IPS DF 19.7 (cell line): ENCODE measurements around the gene TCF3.
A peak's percentile ranks its signal among the peaks of the same experiment; 100 is the strongest.
"Not testable (repeated sequence)": the region's sequence is repeated elsewhere in the genome, so short reads cannot be mapped to it uniquely, and the experiment has no call there.

Experiments
- DNase-seq: peaks from one replicate; pipeline ENCODE4 v3.0.0-alpha.2; 2013; ENCODE audit warnings: low read depth, low spot score

TCF3 gene

GRCh38 chr19:1652471-1653299 lies at the start of gene TCF3:
Gene TCF3 (minus strand): TSS chr19:1652615. CDS start chr19:1650248, 2,367 bp downstream.
- DNase-seq, result peak; percentile 83

GRCh38 chr19:1700733-1701663 lies 48.6 kb upstream of the TCF3 start:
- no peak for DNase-seq

GRCh38 chr19:1699998-1700732 lies 47.8 kb upstream of the TCF3 start:
- no peak for DNase-seq

- no peak for DNase-seq
Measured at GRCh38 chr19:1699386-1699785, 47.0 kb upstream of the TCF3 start.

GRCh38 chr19:1698636-1699035 lies 46.2 kb upstream of the TCF3 start:
- no peak for DNase-seq

- not testable (repeated sequence) for DNase-seq
Measured at GRCh38 chr19:1695481-1695880, 43.1 kb upstream of the TCF3 start.

- no peak for DNase-seq
Measured at GRCh38 chr19:1691589-1692290, 39.3 kb upstream of the TCF3 start.

GRCh38 chr19:1690699-1691307 lies 38.4 kb upstream of the TCF3 start:
- no peak for DNase-seq

- DNase-seq, result not testable (repeated sequence)
Measured at GRCh38 chr19:1685785-1686184, 33.4 kb upstream of the TCF3 start.

GRCh38 chr19:1685046-1685445 lies 32.6 kb upstream of the TCF3 start:
- no peak for DNase-seq

- no peak for DNase-seq
Measured at GRCh38 chr19:1684573-1684912, 32.1 kb upstream of the TCF3 start.

- no peak for DNase-seq
Measured at GRCh38 chr19:1683869-1684572, 31.6 kb upstream of the TCF3 start.

- DNase-seq, result no peak
Measured at GRCh38 chr19:1680976-1681375, 28.6 kb upstream of the TCF3 start.

GRCh38 chr19:1678073-1678472 lies 25.7 kb upstream of the TCF3 start:
- no peak for DNase-seq

- no peak for DNase-seq
Measured at GRCh38 chr19:1676351-1677266, 24.2 kb upstream of the TCF3 start.

- DNase-seq, result no peak
Measured at GRCh38 chr19:1675633-1676350, 23.4 kb upstream of the TCF3 start.

GRCh38 chr19:1674293-1674679 lies 21.9 kb upstream of the TCF3 start:
- DNase-seq, result no peak

- no peak for DNase-seq
Measured at GRCh38 chr19:1673645-1674292, 21.4 kb upstream of the TCF3 start.
